IMR-90 (cell line): ENCODE measurements around the gene TMEM141.
"Not testable (repeated sequence)": the region's sequence is repeated elsewhere in the genome, so short reads cannot be mapped to it uniquely, and the experiment has no call there.

ENCODE experiments used
- CEBPB ChIP-seq: IDR thresholded peaks from 2 replicates; pipeline ENCODE4 v1.6.1; 2012; ENCODE audit warnings: low read depth, low read length, improper control_type of control experiment
- CTCF ChIP-seq: conservative IDR thresholded peaks from 2 replicates; pipeline ENCODE4 v1.5.1; 2012; ENCODE audit warnings: mild to moderate bottlenecking, low read depth, low read length, improper control_type of control experiment

- TF ChIP-seq CTCF, CEBPB: not testable (repeated sequence)
Observed at GRCh38 chr9:136785565-136786355, 5.4 kb upstream of the TMEM141 start.
